HEK293 (cell line): ENCODE measurements around the gene HERC3.

ENCODE experiments used
- CTCF ChIA-PET: fragments of 350-600 bp; formaldehyde crosslinking; extraction: SDS; loops from one replicate; lab custom pipeline; 2021; ENCODE audit warnings: antibody characterized with exemption; lab: Yijun Ruan, JAX
- POLR2A ChIA-PET: fragments of 300-600 bp; formaldehyde crosslinking; extraction: SDS; loops from one replicate; lab custom pipeline; 2020; ENCODE audit warnings: antibody characterized with exemption, inconsistent platforms; lab: Yijun Ruan, JAX
- H3K27ac ChIP-seq: fragments of 200-500 bp; sonication (Bioruptor generic); 2 replicates; pipeline ENCODE4 v1.5.1; 2014; ENCODE audit warnings: low read depth, low read length, control low read depth, inconsistent platforms; ENCODE audit errors: extremely low read depth
- H3K36me3 ChIP-seq, 2 experiments: fragments of 200-500 bp in 1 of 2; sonication (Bioruptor generic) in 1 of 2; 1 replicate in 1 of 2; 2 replicates in 1 of 2; pipeline ENCODE4 v1.5.1; 2014 to 2017; ENCODE audit warnings: inconsistent platforms in 2 of 2, low read length in 2 of 2; ENCODE audit not compliant: control insufficient read depth in 2 of 2, insufficient read depth in 1 of 2
- H3K4me1 ChIP-seq: fragments of 200-500 bp; sonication (Bioruptor generic); 2 replicates; pipeline ENCODE4 v1.5.1; 2014; ENCODE audit warnings: mild to moderate bottlenecking, low read length, inconsistent platforms; ENCODE audit not compliant: control insufficient read depth, insufficient read depth
- H3K4me3 ChIP-seq: 2 replicates; pipeline ENCODE4 v1.5.1; 2011; ENCODE audit warnings: low read depth, mild to moderate bottlenecking, control low read depth, low read length, moderate library complexity
- H3K9me3 ChIP-seq: fragments of 200-500 bp; sonication (Bioruptor generic); 2 replicates; pipeline ENCODE4 v1.5.1; 2014; ENCODE audit warnings: low read depth, low read length, inconsistent platforms; ENCODE audit not compliant: control insufficient read depth, insufficient read depth
- GLI4 ChIP-seq: fragments of 450-650 bp; formaldehyde crosslinking; IDR thresholded peaks from 2 replicates; pipeline ENCODE4 v1.5.1; 2016; ENCODE audit warnings: missing biosample characterization, missing genetic modification characterization
- KLF16 ChIP-seq: fragments of 450-650 bp; formaldehyde crosslinking; IDR thresholded peaks from 2 replicates; pipeline ENCODE4 v1.5.1; 2017; ENCODE audit warnings: missing biosample characterization, missing genetic modification characterization
- MYNN ChIP-seq: fragments of 450-650 bp; formaldehyde crosslinking; IDR thresholded peaks from 2 replicates; pipeline ENCODE4 v1.5.1; 2016; ENCODE audit warnings: missing biosample characterization, missing genetic modification characterization, borderline replicate concordance
- ZBTB10 ChIP-seq: fragments of 450-650 bp; formaldehyde crosslinking; IDR thresholded peaks from 2 replicates; pipeline ENCODE4 v1.5.1; 2016; ENCODE audit warnings: missing biosample characterization, missing genetic modification characterization
- ZBTB7A ChIP-seq: fragments of 450-650 bp; formaldehyde crosslinking; IDR thresholded peaks from 2 replicates; pipeline ENCODE4 v1.5.1; 2016; ENCODE audit warnings: low read depth, missing biosample characterization, missing genetic modification characterization
- ZFP3 ChIP-seq: fragments of 450-650 bp; formaldehyde crosslinking; IDR thresholded peaks from 2 replicates; pipeline ENCODE4 v1.5.1; 2016; ENCODE audit warnings: low read depth, missing biosample characterization, missing genetic modification characterization
- ZFP69B ChIP-seq: fragments of 450-650 bp; formaldehyde crosslinking; IDR thresholded peaks from 2 replicates; pipeline ENCODE4 v1.5.1; 2016; ENCODE audit warnings: missing biosample characterization, missing genetic modification characterization
- ZNF132 ChIP-seq: fragments of 450-650 bp; formaldehyde crosslinking; IDR thresholded peaks from 2 replicates; pipeline ENCODE4 v1.5.1; 2017; ENCODE audit warnings: missing biosample characterization, missing genetic modification characterization, borderline replicate concordance
- ZNF155 ChIP-seq: fragments of 450-650 bp; formaldehyde crosslinking; IDR thresholded peaks from 2 replicates; pipeline ENCODE4 v1.5.1; 2016; ENCODE audit warnings: missing biosample characterization, missing genetic modification characterization
- ZNF16 ChIP-seq: fragments of 450-650 bp; formaldehyde crosslinking; IDR thresholded peaks from 2 replicates; pipeline ENCODE4 v1.5.1; 2016; ENCODE audit warnings: low read depth, missing biosample characterization, missing genetic modification characterization
- ZNF221 ChIP-seq: fragments of 450-650 bp; formaldehyde crosslinking; IDR thresholded peaks from 2 replicates; pipeline ENCODE4 v1.5.1; 2017; ENCODE audit warnings: missing biosample characterization, missing genetic modification characterization, borderline replicate concordance
- ZNF248 ChIP-seq: fragments of 450-650 bp; formaldehyde crosslinking; IDR thresholded peaks from 2 replicates; pipeline ENCODE4 v1.5.1; 2017; ENCODE audit warnings: missing biosample characterization, missing genetic modification characterization
- ZNF335 ChIP-seq: fragments of 450-650 bp; formaldehyde crosslinking; conservative IDR thresholded peaks from 2 replicates; pipeline ENCODE4 v1.5.1; 2016; ENCODE audit warnings: missing biosample characterization, missing genetic modification characterization
- ZNF341 ChIP-seq: fragments of 450-650 bp; formaldehyde crosslinking; IDR thresholded peaks from 2 replicates; pipeline ENCODE4; 2016; ENCODE audit warnings: low read depth, missing biosample characterization, missing genetic modification characterization
- ZNF529 ChIP-seq: fragments of 450-650 bp; formaldehyde crosslinking; IDR thresholded peaks from 2 replicates; pipeline ENCODE4 v1.5.1; 2017; ENCODE audit warnings: missing genetic modification characterization, missing biosample characterization; ENCODE audit not compliant: insufficient replicate concordance
- ZNF548 ChIP-seq: fragments of 450-650 bp; formaldehyde crosslinking; IDR thresholded peaks from 2 replicates; pipeline ENCODE4 v1.5.1; 2016; ENCODE audit warnings: missing biosample characterization, missing genetic modification characterization
- ZNF555 ChIP-seq: fragments of 450-650 bp; formaldehyde crosslinking; conservative IDR thresholded peaks from 2 replicates; pipeline ENCODE4 v1.5.1; 2017; ENCODE audit warnings: missing biosample characterization, mild to moderate bottlenecking, missing genetic modification characterization, inconsistent platforms
- ZNF596 ChIP-seq: fragments of 450-650 bp; IDR thresholded peaks from 2 replicates; pipeline ENCODE4 v1.5.0; 2018; ENCODE audit warnings: missing biosample characterization, mild to moderate bottlenecking, missing genetic modification characterization, moderate library complexity
- ZNF639 ChIP-seq: fragments of 450-650 bp; formaldehyde crosslinking; IDR thresholded peaks from 2 replicates; pipeline ENCODE4 v1.5.1; 2016; ENCODE audit warnings: missing biosample characterization, missing genetic modification characterization
- ZNF670 ChIP-seq: fragments of 450-650 bp; formaldehyde crosslinking; IDR thresholded peaks from 2 replicates; pipeline ENCODE4 v1.5.1; 2016; ENCODE audit warnings: missing biosample characterization, missing genetic modification characterization, low read depth
- ZNF776 ChIP-seq: fragments of 450-650 bp; formaldehyde crosslinking; IDR thresholded peaks from 2 replicates; pipeline ENCODE4 v1.5.0; 2017; ENCODE audit warnings: missing biosample characterization, missing genetic modification characterization, borderline replicate concordance
- ZNF830 ChIP-seq: fragments of 450-650 bp; IDR thresholded peaks from 2 replicates; pipeline ENCODE4 v1.5.0; 2018; ENCODE audit warnings: missing biosample characterization, missing genetic modification characterization, low read depth, mild to moderate bottlenecking, moderate library complexity
- TF ChIP-seq, protein P1 (sequence below): fragments of 450-650 bp; formaldehyde crosslinking; IDR thresholded peaks from 2 replicates; pipeline ENCODE4 v1.5.1; 2017; ENCODE audit warnings: missing biosample characterization, mild to moderate bottlenecking, missing genetic modification characterization, moderate library complexity

The HERC3 gene

GRCh38 chr4:88693792-88694191 lies 101.5 kb downstream of the HERC3 start (continued):
- TF ChIP-seq ZNF248 (no peak), ZFP69B (tag by site-specific recombination) (no peak), ZNF555 (tag by site-specific recombination) (no peak), ZNF529 (tag by site-specific recombination) (no peak)

DNA sequence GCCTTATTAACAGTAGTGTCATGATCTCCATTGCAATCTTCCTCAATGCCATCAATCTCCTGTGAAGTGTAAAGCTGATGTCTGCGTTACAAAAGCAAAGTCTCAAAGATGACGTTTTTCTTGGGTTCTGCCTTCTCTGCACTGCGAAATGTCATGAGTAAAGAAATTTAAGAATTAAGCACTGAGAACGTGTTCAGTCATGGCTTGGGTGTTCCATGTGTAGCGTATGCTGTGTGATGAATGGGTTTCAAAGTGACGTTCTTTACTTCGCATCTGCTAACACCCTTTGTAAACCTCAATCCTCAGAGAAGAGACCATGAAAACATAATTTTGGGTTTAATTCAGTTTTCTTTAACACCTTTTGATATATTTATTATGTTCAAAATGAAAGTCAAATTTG lies 104.3 kb downstream of the HERC3 start:
- ChIA-PET POLR2A (no interaction called here), CTCF (no interaction called here)
- no peaks in the 10 kb centered on the region for H3K36me3 ChIP-seq
- no peaks in the 10 kb centered on the region for H3K9me3 ChIP-seq
- no peaks in the 10 kb centered on the region for H3K4me1 ChIP-seq
- TF ChIP-seq ZNF341 (no peak), ZNF529 (tag by site-specific recombination) (no peak), ZNF776 (tag by site-specific recombination) (no peak), ZFP3 (tag by site-specific recombination) (no peak), ZNF132 (no peak), ZNF155 (no peak), ZNF830 (tag by site-specific recombination) (no peak), ZNF548 (tag by site-specific recombination) (no peak), KLF16 (tag by site-specific recombination) (no peak), ZNF596 (tag by site-specific recombination) (no peak), ZBTB7A (tag by site-specific recombination) (no peak), ZNF670 (tag by site-specific recombination) (no peak), ZBTB10 (no peak), ZNF639 (tag by site-specific recombination) (no peak), ZNF335 (tag by site-specific recombination) (no peak), GLI4 (tag by site-specific recombination) (no peak), MYNN (tag by site-specific recombination) (no peak), ZNF16 (no peak), ZNF221 (tag by site-specific recombination) (no peak)
- TF ChIP-seq, protein P1, sequence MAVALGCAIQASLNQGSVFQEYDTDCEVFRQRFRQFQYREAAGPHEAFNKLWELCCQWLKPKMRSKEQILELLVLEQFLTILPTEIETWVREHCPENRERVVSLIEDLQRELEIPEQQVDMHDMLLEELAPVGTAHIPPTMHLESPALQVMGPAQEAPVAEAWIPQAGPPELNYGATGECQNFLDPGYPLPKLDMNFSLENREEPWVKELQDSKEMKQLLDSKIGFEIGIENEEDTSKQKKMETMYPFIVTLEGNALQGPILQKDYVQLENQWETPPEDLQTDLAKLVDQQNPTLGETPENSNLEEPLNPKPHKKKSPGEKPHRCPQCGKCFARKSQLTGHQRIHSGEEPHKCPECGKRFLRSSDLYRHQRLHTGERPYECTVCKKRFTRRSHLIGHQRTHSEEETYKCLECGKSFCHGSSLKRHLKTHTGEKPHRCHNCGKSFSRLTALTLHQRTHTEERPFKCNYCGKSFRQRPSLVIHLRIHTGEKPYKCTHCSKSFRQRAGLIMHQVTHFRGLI (tag by site-specific recombination) = no peak
- H3K4me3 ChIP-seq = no peak overlapping the region
- no peak overlapping the region for H3K27ac ChIP-seq
